ENCODE data around the gene PPP1R3D.
"Not testable (repeated sequence)": the region's sequence is repeated elsewhere in the genome, so short reads cannot be mapped to it uniquely, and the experiment has no call there.

Gene PPP1R3D

DNA sequence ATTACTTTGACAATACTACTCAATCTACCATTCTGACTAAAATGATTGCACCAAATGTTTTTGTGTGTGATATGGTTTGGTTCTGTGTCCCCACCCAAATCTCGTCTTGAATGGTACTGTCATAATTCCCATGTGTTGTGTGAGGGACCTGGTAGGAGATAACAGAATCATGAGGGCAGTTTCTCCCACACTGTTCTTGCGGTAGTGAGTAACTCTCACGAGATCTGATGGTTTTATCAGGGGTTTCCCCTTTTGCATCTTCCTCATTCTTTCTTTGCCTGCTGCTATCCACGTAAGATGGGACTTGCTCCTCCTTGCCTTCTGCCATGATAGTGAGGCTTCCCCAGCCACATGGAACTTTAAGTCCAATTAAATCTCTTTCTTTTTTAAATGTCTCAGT lies 27.5 kb downstream of the PPP1R3D start:
- no peak for DNase-seq

- no peak for DNase-seq
These were observed 29.1 kb downstream of the PPP1R3D start for GRCh38 chr20:59911041-59911440.

DNA sequence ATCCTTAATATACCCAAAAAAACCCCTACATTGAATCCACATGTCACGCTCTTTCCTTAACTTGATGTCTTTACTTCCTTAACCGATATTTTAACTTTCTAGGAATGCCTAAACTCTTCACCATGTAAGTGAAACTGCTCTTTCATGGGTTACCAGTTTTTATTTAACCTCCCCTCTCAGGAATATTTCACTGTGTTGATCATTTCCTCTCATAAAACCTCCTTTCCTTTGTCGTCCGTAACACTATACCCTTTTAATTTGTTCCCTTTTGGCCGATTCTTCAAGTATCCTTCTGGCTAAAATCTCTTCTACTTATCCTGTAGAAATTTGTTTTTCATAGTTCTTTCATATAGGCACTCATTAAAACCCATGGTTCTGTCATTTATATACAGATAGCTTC lies 31.2 kb downstream of the PPP1R3D start:
- DNase-seq, result no peak

- no peak for DNase-seq
These were observed 36.5 kb downstream of the PPP1R3D start for GRCh38 chr20:59903621-59904020.

DNA sequence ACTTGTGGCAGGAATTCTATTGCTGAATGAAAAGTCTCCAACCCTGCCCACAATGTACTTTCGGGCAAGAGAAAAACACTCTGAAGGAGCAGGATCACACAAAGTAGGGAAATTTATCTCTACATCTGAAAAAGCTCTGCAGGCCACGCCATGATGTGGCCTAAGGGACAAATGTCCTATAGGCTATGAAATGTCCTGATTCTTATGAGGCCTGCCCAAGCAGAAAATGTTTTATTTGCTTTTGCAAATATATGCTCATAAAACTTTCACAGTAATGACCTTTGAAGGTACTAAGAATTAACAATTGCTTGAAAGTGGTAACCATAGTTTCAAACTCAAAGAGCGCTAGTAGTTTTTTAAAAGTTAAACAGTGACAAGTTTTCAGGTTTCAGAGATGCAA lies 37.6 kb downstream of the PPP1R3D start:
- no peak for DNase-seq

GRCh38 chr20:59895908-59896307 lies 44.2 kb downstream of the PPP1R3D start:
- no peak for DNase-seq

GRCh38 chr20:59891581-59891980 lies 48.5 kb downstream of the PPP1R3D start:
- DNase-seq, result no peak

GRCh38 chr20:59890035-59890434 lies 50.1 kb downstream of the PPP1R3D start:
- not testable (repeated sequence) for DNase-seq

DNA sequence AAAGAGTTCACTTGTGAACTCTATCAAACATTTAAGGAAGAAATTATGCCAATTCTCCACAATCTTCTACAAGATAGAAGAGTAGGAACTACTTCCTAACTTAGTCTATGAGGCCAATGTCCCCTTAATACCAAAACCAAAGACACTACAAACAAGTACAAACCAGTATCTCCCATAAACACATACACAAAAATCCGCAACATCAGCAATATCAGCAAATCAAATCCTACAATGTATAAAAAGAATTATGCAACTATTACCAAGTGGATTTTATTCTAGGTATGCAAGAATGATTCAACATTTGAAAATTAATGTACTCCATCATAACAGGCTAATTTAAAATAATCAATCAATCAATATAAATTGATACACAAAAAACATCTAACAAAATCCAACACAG lies 52.1 kb downstream of the PPP1R3D start:
- no peak for DNase-seq
